Measurements from ENCODE around the gene COMMD7. TPM values are rescaled to one million over a fixed set of nuclear protein-coding genes. Genes with fewer than 3 reads are reported as not detected.
A peak's percentile ranks its signal among the peaks of the same experiment; 100 is the strongest.
"Not testable (repeated sequence)": the region's sequence is repeated elsewhere in the genome, so short reads cannot be mapped to it uniquely, and the experiment has no call there.

Gene COMMD7
- total RNA-seq, 1 donor from 2014 or later, result 54.5 TPM

- not testable (repeated sequence) for DNase-seq (ENCODE audit: low read depth, low spot score)
These were observed 22.1 kb upstream of the COMMD7 start for GRCh38 chr20:32765230-32765875.

- no peak for DNase-seq (ENCODE audit: low read depth, low spot score)
These were observed 21.0 kb upstream of the COMMD7 start for GRCh38 chr20:32764005-32764960.

- no peak for DNase-seq (ENCODE audit: low read depth, low spot score)
These were observed 20.1 kb upstream of the COMMD7 start for GRCh38 chr20:32763202-32764004.

GRCh38 chr20:32762754-32763201 is 19.5 kb upstream of the COMMD7 start:
- no peak for DNase-seq (ENCODE audit: low read depth, low spot score)

GRCh38 chr20:32761831-32762753 is 18.8 kb upstream of the COMMD7 start, which contains the start of gene DNMT3B:
Gene DNMT3B (plus strand): TSS chr20:32762385. CDS start chr20:32780324, 17,939 bp downstream.
- no peak for DNase-seq (ENCODE audit: low read depth, low spot score)

- DNase-seq (ENCODE audit: low read depth, low spot score), result no peak
These were observed 18.2 kb upstream of the COMMD7 start for GRCh38 chr20:32761417-32761830.

GRCh38 chr20:32756156-32756555 is 12.9 kb upstream of the COMMD7 start:
- no peak for DNase-seq (ENCODE audit: low read depth, low spot score)

GRCh38 chr20:32753731-32754130 is 10.5 kb upstream of the COMMD7 start:
- no peak for DNase-seq (ENCODE audit: low read depth, low spot score)

- DNase-seq (ENCODE audit: low read depth, low spot score), result no peak
These were observed 9.4 kb upstream of the COMMD7 start for GRCh38 chr20:32752458-32753250.

- DNase-seq (ENCODE audit: low read depth, low spot score), result no peak
These were observed 8.6 kb upstream of the COMMD7 start for GRCh38 chr20:32751702-32752457.

GRCh38 chr20:32751293-32751692 is 8.0 kb upstream of the COMMD7 start:
- no peak for DNase-seq (ENCODE audit: low read depth, low spot score)

GRCh38 chr20:32749914-32750637 is 6.8 kb upstream of the COMMD7 start:
- DNase-seq (ENCODE audit: low read depth, low spot score), result no peak

- DNase-seq (ENCODE audit: low read depth, low spot score), result no peak
These were observed 688 bp downstream of the COMMD7 start for GRCh38 chr20:32742322-32743236.

GRCh38 chr20:32741151-32741550 is 2.1 kb downstream of the COMMD7 start:
- no peak for DNase-seq (ENCODE audit: low read depth, low spot score)

- DNase-seq (ENCODE audit: low read depth, low spot score), result peak; percentile 17
These were observed 5.7 kb downstream of the COMMD7 start for GRCh38 chr20:32737371-32738223.

- DNase-seq (ENCODE audit: low read depth, low spot score), result no peak
These were observed 11.4 kb downstream of the COMMD7 start for GRCh38 chr20:32731882-32732266.

Measured in pulmonary artery endothelial cell (primary cell).